ENCODE data around the gene ITM2C.

ITM2C gene

DNA sequence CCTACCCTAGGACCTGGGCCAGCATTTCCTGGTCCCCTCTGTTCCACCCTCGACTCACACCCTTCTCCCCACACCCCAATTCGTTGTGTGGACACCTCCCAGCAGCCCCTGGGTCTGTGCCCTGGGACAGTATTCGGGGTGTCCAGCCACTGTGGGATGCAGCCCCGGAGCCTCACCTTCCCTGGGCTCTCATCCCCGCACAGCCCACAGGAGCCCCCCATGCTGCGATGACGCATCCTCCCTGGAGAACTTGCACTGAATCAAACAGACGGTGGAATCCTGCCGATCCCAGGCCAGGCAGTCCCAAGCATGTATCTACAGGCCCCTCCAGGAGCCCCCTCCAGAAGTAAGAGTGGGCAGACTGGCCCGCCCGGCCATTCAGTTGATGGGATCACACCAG, 9.7 kb downstream of the ITM2C start:
- no peak for DNase-seq

DNA sequence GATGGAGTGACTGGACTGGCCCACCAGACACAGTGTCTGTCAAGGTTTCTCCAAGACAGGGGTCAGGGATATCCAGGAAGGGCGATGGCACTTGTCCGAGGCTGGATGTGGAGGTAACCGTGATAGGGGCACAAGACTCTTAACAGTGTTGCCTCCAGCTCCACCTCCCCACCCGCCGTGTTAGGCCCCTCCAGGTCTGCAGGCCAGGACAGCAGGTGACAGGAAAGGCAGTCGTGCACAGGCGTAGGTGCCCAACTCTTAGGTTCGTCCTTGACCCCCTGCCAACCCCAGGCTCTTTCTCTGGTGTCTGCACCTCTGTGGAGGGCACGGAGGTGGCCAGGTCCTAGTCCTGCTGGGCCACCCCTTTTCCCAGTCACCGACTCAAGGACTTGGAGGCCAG, 10.1 kb downstream of the ITM2C start:
- no peak for DNase-seq

DNA sequence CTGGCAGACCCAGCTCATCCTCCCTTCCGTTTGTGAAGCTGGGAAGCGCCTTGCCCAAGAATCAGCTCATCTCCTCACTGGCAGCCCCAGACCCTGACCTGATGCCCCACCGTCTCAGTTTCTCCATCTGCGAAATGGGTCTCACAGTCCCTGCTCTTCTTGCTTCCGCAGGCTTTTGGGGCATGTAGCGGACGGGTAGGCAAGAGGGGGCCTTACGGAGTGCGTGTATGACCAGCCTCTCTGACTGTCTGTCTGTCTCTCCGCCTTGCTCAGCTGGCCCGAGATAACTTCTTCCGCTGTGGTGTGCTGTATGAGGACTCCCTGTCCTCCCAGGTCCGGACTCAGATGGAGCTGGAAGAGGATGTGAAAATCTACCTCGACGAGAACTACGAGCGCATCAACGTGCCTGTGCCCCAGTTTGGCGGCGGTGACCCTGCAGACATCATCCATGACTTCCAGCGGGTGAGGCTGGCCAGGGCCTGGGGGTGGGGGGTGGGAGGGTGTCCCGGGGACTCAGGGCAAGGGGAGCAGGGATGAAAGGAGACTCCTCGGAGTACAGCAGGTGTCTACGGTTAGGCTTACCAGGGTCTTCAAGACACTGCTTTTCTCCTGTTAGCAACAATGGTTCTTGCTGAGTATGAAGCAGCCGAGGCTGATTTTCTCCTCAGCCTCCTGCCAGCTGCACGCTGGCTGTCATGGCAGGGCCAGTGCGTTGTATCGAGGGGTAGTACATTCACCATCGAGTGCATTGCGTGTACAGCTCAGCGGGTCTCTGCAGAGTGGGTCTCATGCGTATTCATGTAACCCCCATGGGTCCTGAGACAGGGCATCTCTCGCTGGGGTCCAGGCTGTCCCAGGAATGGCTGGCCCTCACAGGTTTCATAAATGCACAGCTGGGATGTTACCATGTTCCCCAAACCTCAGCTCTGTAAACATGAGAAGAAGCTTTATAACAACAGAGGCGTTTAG, 10.9 kb downstream of the ITM2C start:
- DNase-seq = no peak

DNA sequence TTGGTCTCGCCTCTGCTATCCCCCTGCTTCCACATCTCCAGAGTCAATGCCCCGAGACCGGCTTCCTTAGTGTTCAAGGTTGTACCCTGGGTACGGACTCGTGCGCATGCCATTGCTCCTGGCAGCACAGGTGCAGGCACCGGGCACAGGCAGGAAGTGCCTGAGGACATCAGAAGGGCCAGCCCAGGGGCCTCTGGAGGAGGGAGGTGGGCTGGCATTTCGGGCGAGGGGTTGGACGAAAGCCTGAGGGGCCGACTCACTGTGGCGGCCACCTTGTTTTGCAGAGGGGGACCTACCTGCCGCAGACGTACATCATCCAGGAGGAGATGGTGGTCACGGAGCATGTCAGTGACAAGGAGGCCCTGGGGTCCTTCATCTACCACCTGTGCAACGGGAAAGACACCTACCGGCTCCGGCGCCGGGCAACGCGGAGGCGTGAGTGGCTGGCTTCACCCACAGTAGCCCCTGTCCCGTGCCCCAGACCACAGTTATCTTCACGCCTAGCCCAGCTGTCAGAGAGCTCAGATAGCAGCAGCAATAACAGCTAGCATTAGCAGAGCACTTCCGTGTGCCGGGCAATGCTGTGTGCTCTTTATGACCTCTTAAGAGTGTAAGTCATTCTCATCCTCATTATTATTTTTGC, 12.5 kb downstream of the ITM2C start:
- no peak for DNase-seq

DNA sequence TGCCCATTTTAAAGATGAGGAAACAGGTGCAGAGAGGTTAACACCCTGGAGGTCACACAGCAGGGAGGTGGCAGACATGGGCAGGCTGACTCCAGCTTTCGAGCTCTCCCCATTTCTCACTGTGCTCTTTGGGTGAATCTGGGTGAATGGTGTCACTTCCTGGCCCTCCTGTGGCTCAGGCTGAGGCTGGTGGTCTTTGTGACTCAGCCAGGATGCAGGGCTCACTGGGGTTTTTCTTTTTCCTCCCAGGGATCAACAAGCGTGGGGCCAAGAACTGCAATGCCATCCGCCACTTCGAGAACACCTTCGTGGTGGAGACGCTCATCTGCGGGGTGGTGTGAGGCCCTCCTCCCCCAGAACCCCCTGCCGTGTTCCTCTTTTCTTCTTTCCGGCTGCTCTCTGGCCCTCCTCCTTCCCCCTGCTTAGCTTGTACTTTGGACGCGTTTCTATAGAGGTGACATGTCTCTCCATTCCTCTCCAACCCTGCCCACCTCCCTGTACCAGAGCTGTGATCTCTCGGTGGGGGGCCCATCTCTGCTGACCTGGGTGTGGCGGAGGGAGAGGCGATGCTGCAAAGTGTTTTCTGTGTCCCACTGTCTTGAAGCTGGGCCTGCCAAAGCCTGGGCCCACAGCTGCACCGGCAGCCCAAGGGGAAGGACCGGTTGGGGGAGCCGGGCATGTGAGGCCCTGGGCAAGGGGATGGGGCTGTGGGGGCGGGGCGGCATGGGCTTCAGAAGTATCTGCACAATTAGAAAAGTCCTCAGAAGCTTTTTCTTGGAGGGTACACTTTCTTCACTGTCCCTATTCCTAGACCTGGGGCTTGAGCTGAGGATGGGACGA, 13.2 kb downstream of the ITM2C start:
- DNase-seq = no peak

DNA sequence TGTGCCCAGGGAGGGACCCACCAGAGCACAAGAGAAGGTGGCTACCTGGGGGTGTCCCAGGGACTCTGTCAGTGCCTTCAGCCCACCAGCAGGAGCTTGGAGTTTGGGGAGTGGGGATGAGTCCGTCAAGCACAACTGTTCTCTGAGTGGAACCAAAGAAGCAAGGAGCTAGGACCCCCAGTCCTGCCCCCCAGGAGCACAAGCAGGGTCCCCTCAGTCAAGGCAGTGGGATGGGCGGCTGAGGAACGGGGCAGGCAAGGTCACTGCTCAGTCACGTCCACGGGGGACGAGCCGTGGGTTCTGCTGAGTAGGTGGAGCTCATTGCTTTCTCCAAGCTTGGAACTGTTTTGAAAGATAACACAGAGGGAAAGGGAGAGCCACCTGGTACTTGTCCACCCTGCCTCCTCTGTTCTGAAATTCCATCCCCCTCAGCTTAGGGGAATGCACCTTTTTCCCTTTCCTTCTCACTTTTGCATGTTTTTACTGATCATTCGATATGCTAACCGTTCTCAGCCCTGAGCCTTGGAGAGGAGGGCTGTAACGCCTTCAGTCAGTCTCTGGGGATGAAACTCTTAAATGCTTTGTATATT, 14.0 kb downstream of the ITM2C start:
- DNase-seq = no peak

DNA sequence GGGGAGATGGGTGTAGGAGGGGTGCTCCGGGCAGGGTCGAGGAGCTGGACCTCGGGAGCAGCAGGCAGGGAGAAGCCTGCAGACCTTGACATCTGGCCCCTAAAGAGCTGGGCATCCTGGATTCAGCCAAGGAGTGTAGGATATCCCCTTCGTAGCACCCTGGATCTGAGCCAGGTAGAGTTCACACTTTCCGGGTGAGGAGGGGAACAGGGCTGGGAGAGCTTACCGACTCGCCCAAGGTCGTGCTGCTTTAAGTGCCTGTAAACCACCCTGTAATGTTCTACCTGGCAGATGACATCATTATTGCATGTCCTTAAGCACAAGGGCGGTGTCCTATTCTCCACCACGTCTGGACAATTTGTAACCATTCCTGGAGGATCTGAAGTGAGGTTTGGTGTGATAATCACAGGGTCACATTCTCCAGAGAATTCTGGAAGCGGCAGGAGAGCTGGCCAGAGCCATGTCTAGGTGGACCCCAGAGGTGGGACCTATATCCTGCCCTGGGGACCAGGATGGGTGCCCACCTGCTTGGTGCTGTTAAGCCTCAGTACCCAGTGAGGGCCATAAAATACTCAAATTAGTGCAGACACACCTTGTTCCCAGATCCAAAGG, 14.6 kb downstream of the ITM2C start:
- DNase-seq = no peak

DNA sequence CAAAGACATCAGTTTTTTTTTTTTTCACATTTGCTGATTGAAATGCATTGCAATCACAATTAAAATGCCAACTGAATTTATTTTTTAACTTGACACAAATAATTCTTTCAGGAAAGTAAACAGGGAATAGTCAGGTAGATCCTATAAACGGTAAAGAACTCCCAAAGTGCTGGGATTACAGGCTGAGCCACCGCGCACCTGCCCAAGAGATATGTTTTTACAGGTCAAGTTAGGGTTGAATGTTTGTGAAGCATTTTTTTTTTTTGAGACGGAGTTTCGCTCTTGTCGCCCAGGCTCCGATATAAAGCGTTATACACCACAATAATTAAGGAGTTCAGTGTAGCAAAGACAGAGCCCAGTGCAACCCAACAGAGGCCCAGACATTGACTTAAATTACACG, 15.1 kb downstream of the ITM2C start:
- no peak for DNase-seq

DNA sequence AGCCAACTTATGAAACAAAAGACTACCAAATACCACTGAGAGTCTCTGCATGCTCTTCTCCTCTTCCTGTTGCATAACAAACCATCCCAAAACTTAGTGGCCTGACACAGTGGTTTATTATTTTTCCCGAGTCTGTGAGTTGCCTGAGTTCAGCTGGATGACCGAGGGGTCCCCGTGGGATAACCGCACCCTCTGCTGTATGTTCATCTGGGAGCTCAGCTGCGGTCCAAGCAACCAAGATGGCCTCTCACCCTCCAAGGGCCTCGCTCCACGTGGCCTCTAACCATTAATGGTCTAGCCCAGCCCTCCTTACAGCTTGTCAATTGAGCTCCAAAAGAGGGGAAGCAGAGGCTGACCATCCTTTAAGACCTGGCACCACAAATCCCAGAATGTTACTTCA, 17.1 kb downstream of the ITM2C start:
- no peak for DNase-seq

DNA sequence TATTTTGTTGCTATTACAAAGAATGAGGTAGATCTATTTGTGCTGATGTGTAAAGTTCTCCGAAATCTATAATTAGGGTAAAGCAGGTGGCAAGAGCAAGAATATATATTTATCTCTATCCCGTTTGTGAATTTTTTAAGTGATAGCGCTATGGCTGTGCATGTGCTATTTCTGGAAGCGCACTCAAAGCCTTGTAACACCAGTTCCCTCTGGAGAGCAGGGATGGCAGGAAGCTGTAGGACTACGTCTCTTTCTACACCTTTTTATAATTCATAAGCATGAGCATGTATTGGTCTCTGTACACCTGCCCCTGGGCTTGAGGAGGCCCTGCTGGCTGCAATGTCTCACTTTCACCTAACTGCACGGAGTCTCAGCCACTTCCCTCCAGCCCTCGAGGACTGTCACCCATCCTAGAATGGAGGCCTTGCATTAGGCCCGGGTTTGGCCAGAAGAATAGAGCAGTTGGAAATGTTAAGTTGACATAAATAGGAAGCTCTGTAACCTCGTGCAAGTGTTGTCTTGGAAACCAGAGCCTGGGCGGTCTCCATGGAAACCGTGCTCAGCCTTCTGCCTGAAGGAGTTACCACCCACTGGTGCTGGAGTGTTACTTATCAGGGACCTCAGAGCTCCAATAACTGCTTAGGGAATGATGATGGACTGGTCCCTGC, 20.9 kb downstream of the ITM2C start:
- DNase-seq = no peak

DNA sequence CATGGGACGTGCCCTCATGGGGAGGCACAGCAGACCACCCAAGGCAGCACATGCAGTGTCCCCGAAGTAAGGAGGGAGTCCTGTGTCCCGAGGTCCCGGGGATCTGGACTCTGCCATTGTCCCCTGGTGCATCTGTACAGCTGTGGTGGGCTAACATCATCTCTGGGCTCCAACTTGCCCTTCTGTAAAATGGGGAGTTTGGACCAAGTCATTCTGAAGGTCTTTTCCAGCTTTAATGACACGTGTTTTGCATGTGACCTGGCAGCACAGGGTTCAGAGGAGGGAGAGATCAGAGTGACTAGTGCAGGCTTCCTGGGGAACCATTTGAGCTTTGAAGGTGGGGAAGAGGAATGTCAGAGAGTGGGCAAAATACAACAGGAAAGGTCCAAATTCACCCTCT, 21.5 kb downstream of the ITM2C start:
- DNase-seq = no peak

DNA sequence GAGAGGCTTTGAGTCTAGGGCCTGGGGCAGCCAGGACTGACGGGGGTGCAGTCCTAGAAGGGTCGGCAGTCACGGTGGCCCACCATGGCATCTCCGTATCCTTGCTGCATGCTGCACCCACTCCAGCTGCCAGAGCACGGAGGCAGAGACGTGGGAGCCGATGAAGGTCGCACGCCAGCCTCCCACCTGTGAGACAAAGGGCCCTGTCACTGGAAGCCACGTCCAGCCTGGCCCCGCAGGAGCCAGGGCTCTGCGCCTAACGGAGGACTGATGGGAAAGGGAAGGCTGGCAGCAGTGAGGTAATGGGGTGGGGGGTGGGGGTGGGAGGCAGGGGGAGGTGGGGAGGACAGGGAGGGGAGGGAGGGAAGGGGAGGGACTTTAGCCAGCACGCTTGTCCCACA, 21.9 kb downstream of the ITM2C start:
- no peak for DNase-seq

DNA sequence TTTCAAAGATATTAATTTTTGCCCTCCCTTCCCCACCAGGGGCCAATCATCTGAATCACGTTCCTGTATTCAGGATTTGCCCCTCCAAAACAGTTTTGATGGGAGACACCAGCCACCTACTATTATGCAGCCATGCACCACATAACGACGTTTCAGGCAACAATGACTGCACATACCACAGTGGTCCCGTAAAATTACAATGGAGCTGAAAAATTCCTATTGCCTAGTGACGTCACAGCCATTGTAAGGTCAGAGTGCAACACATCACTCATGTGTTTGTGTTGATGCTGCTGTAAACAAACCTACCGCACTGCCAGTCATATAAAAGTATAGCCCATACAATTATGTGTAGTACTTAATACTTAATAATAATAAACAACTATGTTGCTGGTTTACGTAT, 22.6 kb downstream of the ITM2C start:
- no peak for DNase-seq

DNA sequence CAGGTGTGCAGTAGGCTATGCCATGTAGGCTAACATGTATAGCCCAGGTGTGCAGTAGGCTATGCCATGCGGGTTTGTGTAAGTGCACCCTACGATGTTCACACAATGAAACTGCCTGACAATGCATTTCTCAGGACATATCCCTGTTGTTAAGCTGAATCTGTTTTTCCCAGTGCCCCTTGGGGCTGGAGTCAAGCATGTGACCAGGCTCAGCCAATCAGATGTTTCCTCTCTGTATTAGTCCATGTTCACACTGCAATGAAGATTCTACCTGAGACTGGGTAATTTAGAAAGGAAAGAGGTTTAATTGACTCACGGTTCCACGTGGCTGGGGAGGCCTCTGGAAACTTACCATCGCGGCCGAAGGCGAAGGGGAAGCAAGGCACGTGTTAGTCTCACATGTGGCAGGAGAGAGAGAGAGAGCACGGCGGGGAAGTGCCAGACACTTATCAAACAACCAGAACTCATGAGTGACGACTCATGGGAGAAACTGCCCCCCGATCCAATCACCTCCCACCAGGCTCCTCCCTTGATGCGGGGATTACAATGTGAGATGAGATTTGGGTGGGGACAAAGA, 24.2 kb downstream of the ITM2C start:
- no peak for DNase-seq

DNA sequence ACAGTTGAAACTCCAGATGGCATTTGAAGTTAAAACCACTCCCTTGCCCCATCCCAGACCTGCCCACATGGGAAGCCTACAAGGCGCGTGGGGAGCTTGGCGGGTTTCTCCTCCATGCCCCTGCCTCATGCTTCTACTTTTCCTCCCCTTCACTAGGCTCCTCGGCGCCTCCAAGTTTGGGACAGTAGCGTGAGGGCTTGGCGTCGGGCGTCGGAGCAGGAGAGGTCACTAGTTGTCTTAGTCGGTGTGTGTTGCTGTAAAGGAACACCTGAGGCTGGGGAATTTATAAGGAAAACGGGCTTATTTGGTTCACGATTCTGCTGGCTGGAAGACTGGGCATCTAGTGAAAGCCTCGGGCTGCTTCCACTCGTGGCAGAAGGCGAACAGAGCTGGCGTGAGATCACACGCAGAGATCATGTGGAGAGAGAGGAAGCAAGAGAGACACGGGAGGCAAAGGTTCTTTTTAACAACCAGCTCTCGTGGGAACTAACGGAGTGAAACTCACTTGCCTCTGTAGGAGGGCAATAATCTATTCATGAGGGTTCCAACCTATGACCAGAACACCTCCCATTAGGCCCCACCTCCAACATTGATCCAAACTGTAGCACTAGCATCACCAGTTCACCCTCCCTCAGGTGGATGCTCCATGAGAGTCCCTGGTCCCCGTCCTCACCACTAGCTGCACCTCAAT, 25.3 kb downstream of the ITM2C start:
- DNase-seq = no peak

DNA sequence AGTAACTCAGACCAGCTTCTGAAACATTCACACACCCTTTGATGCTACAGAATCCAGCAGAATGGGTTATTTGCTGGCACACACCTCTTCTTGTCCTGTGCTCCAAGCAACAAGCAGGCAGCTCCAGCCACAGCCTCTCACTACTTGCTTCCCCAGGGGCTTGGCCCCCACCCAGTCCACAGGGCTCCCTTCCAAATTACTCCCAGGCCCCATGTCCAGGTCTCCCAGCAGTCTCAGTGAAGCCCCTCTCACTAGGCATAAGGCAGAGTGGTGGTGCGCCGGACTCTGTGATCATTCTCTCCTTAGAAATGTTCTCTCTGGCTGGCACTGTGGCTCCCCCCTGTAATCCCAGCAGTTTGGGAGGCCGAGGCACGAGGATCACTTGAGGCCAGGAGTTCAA, 25.9 kb downstream of the ITM2C start:
- no peak for DNase-seq

DNA sequence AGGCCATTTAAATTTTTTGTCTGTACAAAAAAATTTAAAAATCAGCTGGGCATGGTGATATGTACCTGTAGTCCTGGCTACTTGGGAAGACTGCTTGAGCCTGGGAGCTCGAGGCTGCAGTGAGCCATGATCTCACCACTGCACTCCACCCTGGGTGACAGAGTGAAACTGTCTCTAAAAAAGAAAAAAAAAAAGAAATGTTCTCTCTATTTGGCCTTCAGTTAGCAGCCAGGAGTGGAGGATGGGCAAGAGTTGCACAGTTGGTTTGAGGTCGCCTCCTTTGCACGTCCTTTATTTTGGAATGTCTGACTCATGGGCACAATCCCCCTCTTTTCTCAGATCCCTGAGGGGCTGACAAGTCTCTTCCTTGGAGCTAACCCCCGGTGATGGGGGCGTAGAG, 26.3 kb downstream of the ITM2C start:
- no peak for DNase-seq

DNA sequence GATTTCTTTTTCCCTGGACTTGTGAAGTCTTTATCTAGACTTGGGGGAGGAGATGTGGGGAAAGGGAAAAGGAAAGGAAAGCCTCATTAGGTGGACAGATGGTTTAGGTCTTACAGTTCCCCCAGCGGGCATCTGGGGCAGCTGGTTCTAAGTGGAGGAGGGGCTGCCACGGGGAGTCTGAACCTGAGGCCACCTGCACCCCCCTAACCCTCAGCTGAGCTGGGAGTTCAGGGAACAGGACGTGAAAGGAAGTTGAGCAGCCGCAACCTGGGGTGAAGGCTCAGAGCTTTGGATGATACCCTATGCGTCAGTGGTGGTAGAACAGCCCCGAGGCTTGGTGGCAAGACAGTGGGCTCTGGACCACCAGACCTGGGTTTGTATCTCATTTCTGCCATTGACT, 26.8 kb downstream of the ITM2C start:
- no peak for DNase-seq

DNA sequence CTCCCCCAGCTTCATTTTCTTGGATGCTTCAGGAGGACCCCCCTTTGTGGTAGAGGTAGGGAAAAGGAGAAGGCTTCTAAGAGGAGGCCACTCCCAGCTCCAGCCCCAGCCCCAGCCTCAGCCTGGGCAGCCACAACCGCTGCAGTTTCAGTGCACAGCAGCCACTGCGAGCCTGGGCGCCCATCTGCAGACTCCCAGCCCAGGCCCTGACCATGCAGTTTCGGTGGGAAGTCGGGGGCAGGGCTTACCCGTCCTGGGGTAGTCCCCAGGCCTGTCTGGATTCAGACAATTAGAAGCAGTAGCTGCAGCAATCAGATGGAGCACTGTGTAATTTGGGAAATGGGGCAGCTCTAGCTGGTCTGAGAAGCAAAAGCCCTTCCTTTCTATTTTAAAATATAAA, 28.6 kb downstream of the ITM2C start:
- no peak for DNase-seq

DNA sequence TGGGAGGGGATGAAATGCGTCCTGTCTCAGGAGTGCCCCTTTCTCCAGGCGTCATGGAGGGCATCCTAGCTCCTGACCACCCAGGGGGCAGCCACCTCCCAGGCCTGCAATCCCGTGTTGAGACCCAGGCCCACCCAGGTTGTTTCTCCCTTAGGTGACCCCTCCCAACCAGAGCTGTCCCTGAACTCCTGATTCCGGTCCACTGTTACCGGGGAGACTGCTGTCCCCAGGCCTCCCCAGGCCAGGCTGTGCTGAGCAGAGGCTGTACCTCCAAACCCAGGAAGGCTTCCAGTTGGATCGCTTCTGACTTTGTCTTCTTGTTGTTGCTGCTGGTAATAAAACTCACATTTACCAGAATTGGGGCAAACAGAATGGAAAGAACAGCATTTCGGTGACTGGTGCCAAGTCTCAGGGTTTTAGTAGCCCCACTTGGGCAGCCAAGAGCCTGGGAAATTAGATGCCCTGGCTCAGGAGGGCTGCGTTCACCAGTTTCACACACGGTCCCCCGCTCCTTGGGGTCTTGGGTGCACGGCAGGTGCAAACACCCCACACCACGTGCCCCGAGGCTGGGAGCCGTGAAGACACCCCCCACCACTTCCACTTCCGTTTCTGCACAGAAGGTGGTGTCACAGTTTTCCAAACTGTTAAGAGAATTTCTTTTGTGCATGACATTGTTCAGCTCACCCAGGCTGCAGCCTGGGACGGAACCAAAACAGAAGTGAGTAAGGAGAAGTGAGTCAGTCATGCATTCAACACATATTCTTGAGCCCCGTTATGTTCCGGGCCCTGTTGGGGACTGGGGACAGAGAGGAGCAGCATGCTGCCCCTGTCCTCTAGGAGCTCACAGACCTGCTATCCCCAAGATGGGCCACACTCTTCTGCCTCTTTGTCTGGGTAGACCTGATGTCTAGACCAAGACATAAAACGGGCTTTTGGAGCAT, 29.4 kb downstream of the ITM2C start:
- no peak for DNase-seq
